HepG2 (cell line): ENCODE data around the gene LUC7L2. TPM values are rescaled to one million over a fixed set of nuclear protein-coding genes. Genes with fewer than 3 reads are reported as not detected.

Source experiments
- AHR ChIP-seq: IDR thresholded peaks from 2 replicates; pipeline ENCODE4 v1.6.1; 2018; ENCODE audit warnings: missing genetic modification reagents, missing compliant biosample characterization
- ARID4A ChIP-seq: sonication (generic); formaldehyde crosslinking; IDR thresholded peaks from 2 replicates; pipeline ENCODE4 v1.5.0; 2020; ENCODE audit warnings: mild to moderate bottlenecking, missing genetic modification reagents, borderline replicate concordance
- CCAR2 ChIP-seq: fragments of 200-400 bp; formaldehyde crosslinking; optimal IDR thresholded peaks from 2 replicates; pipeline ENCODE3; 2018; ENCODE audit warnings: low read depth, mild to moderate bottlenecking, low read length, moderate library complexity
- ELF1 ChIP-seq: sonication (generic); formaldehyde crosslinking; IDR thresholded peaks from 2 replicates; pipeline ENCODE4 v1.4.0; 2020; ENCODE audit warnings: missing genetic modification reagents
- GTF3A ChIP-seq: sonication (generic); formaldehyde crosslinking; conservative IDR thresholded peaks from 2 replicates; pipeline ENCODE4 v1.4.0; 2020; ENCODE audit warnings: mild to moderate bottlenecking, missing genetic modification reagents
- GZF1 ChIP-seq: sonication (generic); formaldehyde crosslinking; IDR thresholded peaks from 2 replicates; pipeline ENCODE4 v1.5.1; 2020; ENCODE audit warnings: mild to moderate bottlenecking, missing genetic modification reagents
- ISX ChIP-seq: sonication (generic); formaldehyde crosslinking; conservative IDR thresholded peaks from 2 replicates; pipeline ENCODE4 v1.5.0; 2020; ENCODE audit warnings: missing genetic modification reagents
- KLF12 ChIP-seq: sonication (generic); formaldehyde crosslinking; IDR thresholded peaks from 2 replicates; pipeline ENCODE4 v1.4.0; 2020; ENCODE audit warnings: missing genetic modification reagents, borderline replicate concordance
- MEIS1 ChIP-seq: sonication (generic); formaldehyde crosslinking; IDR thresholded peaks from 2 replicates; pipeline ENCODE4 v1.9.0; 2021; ENCODE audit warnings: mild to moderate bottlenecking, missing genetic modification reagents, moderate library complexity, borderline replicate concordance
- RARG ChIP-seq: sonication (generic); formaldehyde crosslinking; IDR thresholded peaks from 2 replicates; pipeline ENCODE4 v1.4.0; 2020; ENCODE audit warnings: low read depth, mild to moderate bottlenecking, missing genetic modification reagents
- REL ChIP-seq: sonication (generic); formaldehyde crosslinking; conservative IDR thresholded peaks from 2 replicates; pipeline ENCODE4 v1.8.0; 2022; ENCODE audit warnings: mild to moderate bottlenecking, missing genetic modification reagents, moderate library complexity
- SMC3 ChIP-seq: IDR thresholded peaks from 2 replicates; pipeline ENCODE4 v1.6.1; 2011; ENCODE audit warnings: low read length, improper control_type of control experiment
- XBP1 ChIP-seq: sonication (generic); formaldehyde crosslinking; IDR thresholded peaks from 2 replicates; pipeline ENCODE4 v1.5.0; 2020; ENCODE audit warnings: missing genetic modification reagents
- ZNF350 ChIP-seq: sonication (generic); formaldehyde crosslinking; IDR thresholded peaks from 2 replicates; pipeline ENCODE4 v1.4.0; 2020; ENCODE audit warnings: mild to moderate bottlenecking, low read depth, missing genetic modification reagents, borderline replicate concordance
- ZNF430 ChIP-seq: sonication (generic); formaldehyde crosslinking; IDR thresholded peaks from 2 replicates; pipeline ENCODE4 v1.9.0; 2021; ENCODE audit warnings: mild to moderate bottlenecking, missing genetic modification reagents
- ZNF549 ChIP-seq: sonication (generic); formaldehyde crosslinking; IDR thresholded peaks from 2 replicates; pipeline ENCODE4 v1.5.0; 2020; ENCODE audit warnings: missing genetic modification reagents
- ZNF629 ChIP-seq: sonication (generic); formaldehyde crosslinking; conservative IDR thresholded peaks from 2 replicates; pipeline ENCODE4 v1.5.0; 2020; ENCODE audit warnings: missing genetic modification reagents
- ZNF792 ChIP-seq: IDR thresholded peaks from 2 replicates; pipeline ENCODE4 v1.6.1; 2016
- ZNF816 ChIP-seq: sonication (generic); formaldehyde crosslinking; IDR thresholded peaks from 2 replicates; pipeline ENCODE4 v1.8.0; 2022; ENCODE audit warnings: missing genetic modification reagents, mild to moderate bottlenecking, borderline replicate concordance
- ZNF878 ChIP-seq: sonication (generic); formaldehyde crosslinking; IDR thresholded peaks from 2 replicates; pipeline ENCODE4 v1.8.1; 2023; ENCODE audit warnings: mild to moderate bottlenecking, missing genetic modification reagents, moderate library complexity
- ZSCAN22 ChIP-seq: sonication (generic); formaldehyde crosslinking; IDR thresholded peaks from 2 replicates; pipeline ENCODE4 v1.4.0; 2020; ENCODE audit warnings: mild to moderate bottlenecking, missing genetic modification reagents
- polyA plus RNA-seq, 8 experiments: library from polyadenylated mRNA; depleted of rRNA in 3 of 8; stranded (reverse) in 7 of 8; unstranded in 1 of 8; fragments of >200 nt; fragmentation: Illumina TruSeq in 4 of 8; extraction: Trizol in 4 of 8; gene quantifications; 2 replicates each; pipeline versions ENCODE4 v1.2.1 to v1.2.3, GENCODE V29; 2011 to 2016; ENCODE audit warnings: low read depth in 4 of 8, missing spikeins in 1 of 8, mixed read lengths in 1 of 8; ENCODE audit not compliant: insufficient read depth in 1 of 8
- total RNA-seq, 5 experiments: library from RNA; depleted of rRNA; stranded (reverse); fragments of >200 nt; fragmentation: Illumina TruSeq; extraction: Trizol; gene quantifications; 2 replicates each; pipeline ENCODE4 v1.2.3, GENCODE V29; 2016; ENCODE audit warnings: low read depth in 1 of 5
- TF ChIP-seq, protein P1 (sequence below): sonication (generic); formaldehyde crosslinking; IDR thresholded peaks from 2 replicates; pipeline ENCODE4 v1.5.0; 2020; ENCODE audit warnings: mild to moderate bottlenecking, low read depth, missing genetic modification reagents, borderline replicate concordance
- TF ChIP-seq, protein P2 (sequence below): sonication (generic); formaldehyde crosslinking; IDR thresholded peaks from 2 replicates; pipeline ENCODE4 v1.5.0; 2020; ENCODE audit warnings: mild to moderate bottlenecking, missing genetic modification reagents

LUC7L2 gene
- total and polyA plus RNA-seq, 2 of the 13 experiments (the other 11 are each of a cell fraction or from before 2014, with no cell fraction given) = 17.9 to 50.7 TPM

DNA sequence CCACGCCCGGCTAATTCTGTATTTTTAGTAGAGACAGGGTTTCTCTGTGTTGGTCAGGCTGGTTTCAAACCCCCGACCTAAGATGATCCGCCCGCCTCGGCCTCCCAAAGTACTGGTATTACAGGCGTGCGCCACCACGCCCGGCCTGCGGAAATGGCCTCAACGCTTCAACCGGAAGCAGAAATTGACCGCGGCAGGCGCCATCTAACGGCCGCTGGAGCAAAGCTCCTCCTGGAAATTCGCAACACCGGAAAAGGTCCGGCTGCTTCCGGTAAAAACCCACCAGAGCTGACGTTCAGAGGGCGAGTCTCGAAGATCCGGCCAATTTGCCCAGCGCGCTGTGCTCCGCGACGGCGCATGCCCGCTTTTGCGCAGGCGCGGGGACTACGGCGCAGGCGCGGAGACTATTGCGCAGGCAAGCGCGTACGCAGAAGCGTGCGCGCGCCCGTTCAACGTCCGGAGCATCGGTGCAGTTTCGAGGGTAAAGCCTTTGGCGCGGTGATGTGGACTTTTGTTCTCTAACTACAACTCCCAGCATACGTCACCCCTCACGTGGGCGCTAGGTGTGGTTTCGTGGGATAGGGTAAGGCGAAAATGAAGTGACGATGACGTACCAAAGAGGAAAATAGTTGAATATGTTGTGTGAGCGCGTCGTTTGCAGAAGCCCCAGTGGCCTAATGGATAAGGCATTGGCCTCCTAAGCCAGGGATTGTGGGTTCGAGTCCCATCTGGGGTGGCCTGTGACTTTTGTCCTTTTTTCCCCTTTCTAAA is 19.5 kb upstream of the LUC7L2 start (continued):
- TF ChIP-seq, protein P1, sequence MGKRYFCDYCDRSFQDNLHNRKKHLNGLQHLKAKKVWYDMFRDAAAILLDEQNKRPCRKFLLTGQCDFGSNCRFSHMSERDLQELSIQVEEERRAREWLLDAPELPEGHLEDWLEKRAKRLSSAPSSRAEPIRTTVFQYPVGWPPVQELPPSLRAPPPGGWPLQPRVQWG (CRISPR knock-in tag) = no peak
- peak; percentile 54; the same call in 1 of the 2 replicates for TF ChIP-seq ISX
- 0 out of 2 replicates have a peak, but pooled peaks have one; percentile 50 for TF ChIP-seq XBP1 (CRISPR knock-in tag)
- TF ChIP-seq ZNF549 (CRISPR knock-in tag) = no peak
- 0 out of 2 replicates have a peak, but pooled peaks have one; percentile 54 for TF ChIP-seq REL (CRISPR knock-in tag)
- TF ChIP-seq, protein P2, sequence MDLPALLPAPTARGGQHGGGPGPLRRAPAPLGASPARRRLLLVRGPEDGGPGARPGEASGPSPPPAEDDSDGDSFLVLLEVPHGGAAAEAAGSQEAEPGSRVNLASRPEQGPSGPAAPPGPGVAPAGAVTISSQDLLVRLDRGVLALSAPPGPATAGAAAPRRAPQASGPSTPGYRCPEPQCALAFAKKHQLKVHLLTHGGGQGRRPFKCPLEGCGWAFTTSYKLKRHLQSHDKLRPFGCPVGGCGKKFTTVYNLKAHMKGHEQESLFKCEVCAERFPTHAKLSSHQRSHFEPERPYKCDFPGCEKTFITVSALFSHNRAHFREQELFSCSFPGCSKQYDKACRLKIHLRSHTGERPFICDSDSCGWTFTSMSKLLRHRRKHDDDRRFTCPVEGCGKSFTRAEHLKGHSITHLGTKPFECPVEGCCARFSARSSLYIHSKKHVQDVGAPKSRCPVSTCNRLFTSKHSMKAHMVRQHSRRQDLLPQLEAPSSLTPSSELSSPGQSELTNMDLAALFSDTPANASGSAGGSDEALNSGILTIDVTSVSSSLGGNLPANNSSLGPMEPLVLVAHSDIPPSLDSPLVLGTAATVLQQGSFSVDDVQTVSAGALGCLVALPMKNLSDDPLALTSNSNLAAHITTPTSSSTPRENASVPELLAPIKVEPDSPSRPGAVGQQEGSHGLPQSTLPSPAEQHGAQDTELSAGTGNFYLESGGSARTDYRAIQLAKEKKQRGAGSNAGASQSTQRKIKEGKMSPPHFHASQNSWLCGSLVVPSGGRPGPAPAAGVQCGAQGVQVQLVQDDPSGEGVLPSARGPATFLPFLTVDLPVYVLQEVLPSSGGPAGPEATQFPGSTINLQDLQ (CRISPR knock-in tag) = no peak
- peak; percentile 88; the same call in 1 of the 2 replicates for TF ChIP-seq GZF1 (CRISPR knock-in tag)
- TF ChIP-seq ARID4A = peak; percentile 74; the same call in 1 of the 2 replicates
- TF ChIP-seq AHR = 0 out of 2 replicates have a peak, but pooled peaks have one; percentile 30
- peak; percentile 50; the same call in 1 of the 2 replicates for TF ChIP-seq KLF12 (CRISPR knock-in tag)
- TF ChIP-seq ZNF350 (CRISPR knock-in tag) = peak; percentile 85
- peak; percentile 67 for TF ChIP-seq ZNF792 (CRISPR knock-in tag)
- TF ChIP-seq SMC3 = peak; percentile 27; the same call in 1 of the 2 replicates
- TF ChIP-seq RARG (CRISPR knock-in tag) = 0 out of 2 replicates have a peak, but pooled peaks have one; percentile 58
- peak; percentile 80; the same call in 1 of the 2 replicates for TF ChIP-seq ZSCAN22
- no peak for TF ChIP-seq CCAR2
- TF ChIP-seq ZNF430 (CRISPR knock-in tag) = no peak; the same call in 1 of the 2 replicates
- TF ChIP-seq ELF1 = peak; percentile 97
- 0 out of 2 replicates have a peak, but pooled peaks have one; percentile 89 for TF ChIP-seq ZNF816 (CRISPR knock-in tag)
- peak; percentile 58 for TF ChIP-seq ZNF878
- TF ChIP-seq GTF3A (CRISPR knock-in tag) = peak; percentile 98
- TF ChIP-seq ZNF629 (CRISPR knock-in tag) = peak; percentile 57
- TF ChIP-seq MEIS1 (CRISPR knock-in tag) = peak; percentile 67; the same call in 1 of the 2 replicates
